NCI-H146 treated with DMSO at 0.1 percent for 48 hours (cell line): ENCODE results near the gene GDPD3.

Source experiments
- DNase-seq: peaks from one replicate; lab custom pipeline; 2025; ENCODE audit not compliant: unreplicated experiment; lab: John Stamatoyannopoulos, UW

GDPD3 gene

GRCh38 chr16:30060836-30061554 is 52.3 kb downstream of the GDPD3 start:
- no peak for DNase-seq

- DNase-seq = no peak
These were observed 53.0 kb downstream of the GDPD3 start for GRCh38 chr16:30060346-30060745.

DNA sequence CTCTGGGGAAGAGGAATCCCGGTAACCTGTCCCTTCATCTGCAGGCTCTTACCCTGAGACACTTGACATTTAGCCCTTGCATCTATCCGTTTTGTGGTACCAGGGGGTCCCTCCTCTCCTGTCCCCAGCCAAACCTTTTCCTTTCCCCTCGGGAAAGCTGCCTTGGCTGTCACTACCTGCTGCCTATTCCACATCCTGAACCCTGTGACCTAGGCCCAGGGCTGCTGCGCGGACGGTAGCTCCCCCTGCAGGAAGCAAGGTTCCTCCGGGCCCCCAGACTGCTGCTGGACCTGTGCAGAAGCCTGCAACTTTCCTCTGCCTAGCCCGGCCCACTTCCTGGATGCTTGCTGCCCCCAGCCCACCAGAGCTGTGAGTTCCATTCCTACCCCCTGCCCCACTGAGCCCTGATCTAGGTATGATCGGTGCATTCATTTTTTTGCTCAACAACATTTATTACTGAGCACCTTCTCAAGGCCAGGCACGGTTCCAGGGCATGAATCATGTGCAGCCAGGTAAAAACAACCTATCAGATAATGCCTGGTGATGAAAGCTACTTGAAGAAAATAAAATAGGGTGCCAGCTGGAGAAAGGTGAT is 58.3 kb downstream of the GDPD3 start:
- no peak for DNase-seq
